ENCODE data around the gene SUSD3. TPM values are rescaled to one million over a fixed set of nuclear protein-coding genes. Genes with fewer than 3 reads are reported as not detected.

The SUSD3 gene
- total RNA-seq, 1 donor from 2014 or later, result 58.8 TPM

- intact Hi-C loops (cut with micrococcal nuclease), result loop anchor here (1.0 to 2.0 kb wide), 3 partner anchors 23 to 69 kb away; no protein-coding TSS in a partner anchor
These were observed 75.7 kb downstream of the SUSD3 start, which contains the start of gene NINJ1 for GRCh38 chr9:93134015-93134739. TSS of gene NINJ1 (minus strand) at chr9:93134251. CDS start at chr9:93134217, 34 bp downstream.

Other genes with a start within 250 kb of the SUSD3 start
- 11.4 and 11.5 TPM in 2 replicates for gene ZNF484, start 180.7 kb upstream of the SUSD3 start, total RNA-seq
- gene FGD3, start 111.2 kb upstream of the SUSD3 start, total RNA-seq, result 106 and 109 TPM in 2 replicates
- gene CARD19, start 37.5 kb downstream of the SUSD3 start, total RNA-seq, result 49.1 and 49.5 TPM in 2 replicates
- gene NINJ1, start 75.5 kb downstream of the SUSD3 start, total RNA-seq, result 28.9 and 30.1 TPM in 2 replicates
- 0.14 and 0.16 TPM in 2 replicates for gene WNK2, start 125.4 kb downstream of the SUSD3 start, total RNA-seq

Measured in T-helper 2 cell treated with Interferon-gamma antibody and Interleukin-4, amounts not matched to agents 100 ng/mL and 5 ng/mL, for 36 hours (primary cell).